GM19455 (cell line): ENCODE measurements around the gene STK11.

Experiments
- ATAC-seq: cut with Tn5 transposase; IDR thresholded peaks from one replicate; pipeline ENCODE4 v1.9.1; 2021; ENCODE audit not compliant: unreplicated experiment

The STK11 gene

GRCh38 chr19:1205114-1206099 is at the start of gene STK11:
Gene STK11 (plus strand): TSS chr19:1205778. CDS start chr19:1206914, 1,136 bp downstream.
- peak; percentile 80 for ATAC-seq

GRCh38 chr19:1156305-1156801 is 49.2 kb upstream of the STK11 start:
- no peak for ATAC-seq

- ATAC-seq = no peak
These were observed 48.6 kb upstream of the STK11 start for GRCh38 chr19:1156830-1157615.

GRCh38 chr19:1157931-1158884 is 47.4 kb upstream of the STK11 start:
- no peak for ATAC-seq

- ATAC-seq = no peak
These were observed 46.6 kb upstream of the STK11 start for GRCh38 chr19:1158885-1159448.

GRCh38 chr19:1159864-1160595 is 45.5 kb upstream of the STK11 start:
- ATAC-seq = no peak

- no peak for ATAC-seq
These were observed 43.9 kb upstream of the STK11 start for GRCh38 chr19:1161716-1162115.

GRCh38 chr19:1162404-1163282 is 42.9 kb upstream of the STK11 start:
- no peak for ATAC-seq

- ATAC-seq = no peak
These were observed 42.2 kb upstream of the STK11 start for GRCh38 chr19:1163283-1163933.

GRCh38 chr19:1163934-1164683 is 41.5 kb upstream of the STK11 start:
- ATAC-seq = no peak

GRCh38 chr19:1164684-1165531 is 40.7 kb upstream of the STK11 start:
- no peak for ATAC-seq

- ATAC-seq = no peak
These were observed 38.6 kb upstream of the STK11 start for GRCh38 chr19:1166872-1167573.

- no peak for ATAC-seq
These were observed 37.6 kb upstream of the STK11 start for GRCh38 chr19:1167687-1168571.

GRCh38 chr19:1168572-1169410 is 36.8 kb upstream of the STK11 start:
- ATAC-seq = no peak
